ENCODE results near the gene GABPB1.
"Not testable (repeated sequence)": the region's sequence is repeated elsewhere in the genome, so short reads cannot be mapped to it uniquely, and the experiment has no call there.

GABPB1 gene
- 23.0 to 38.0 (median 31.4) reads per million in 18 experiments for total RNA-seq

GRCh38 chr15:50354838-50355618, at the start of gene GABPB1:
GABPB1 (minus strand) TSS chr15:50355198; CDS start chr15:50309798, 45,400 bp downstream.
- peak; percentile 86 to 92 for DNase-seq

GRCh38 chr15:50391561-50391960, 36.6 kb upstream of the GABPB1 start:
- not testable (repeated sequence) for DNase-seq

GRCh38 chr15:50390554-50391264, 35.7 kb upstream of the GABPB1 start:
- peak; percentile 59 to 77 for DNase-seq

- not testable (repeated sequence) for DNase-seq
Observed at GRCh38 chr15:50382408-50382807, 27.4 kb upstream of the GABPB1 start.

- no peak for DNase-seq
Observed at GRCh38 chr15:50381438-50381837, 26.4 kb upstream of the GABPB1 start.

GRCh38 chr15:50380089-50380488, 25.1 kb upstream of the GABPB1 start:
- no peak for DNase-seq

- DNase-seq = not testable (repeated sequence)
Observed at GRCh38 chr15:50379413-50379812, 24.4 kb upstream of the GABPB1 start.

GRCh38 chr15:50378776-50379175, 23.8 kb upstream of the GABPB1 start:
- no peak for DNase-seq

GRCh38 chr15:50377867-50378751, 23.1 kb upstream of the GABPB1 start:
- DNase-seq = peak; percentile 56 to 61

- not testable (repeated sequence) for DNase-seq
Observed at GRCh38 chr15:50369564-50369963, 14.6 kb upstream of the GABPB1 start.

- no peak for DNase-seq
Observed at GRCh38 chr15:50365971-50366370, 11.0 kb upstream of the GABPB1 start.

GRCh38 chr15:50365570-50365969, 10.6 kb upstream of the GABPB1 start:
- no peak for DNase-seq

GRCh38 chr15:50363612-50364011, 8.6 kb upstream of the GABPB1 start:
- DNase-seq = no peak

GRCh38 chr15:50361756-50362155, 6.8 kb upstream of the GABPB1 start:
- no peak for DNase-seq

GRCh38 chr15:50358845-50359244, 3.8 kb upstream of the GABPB1 start:
- DNase-seq = peak; percentile 41 to 50

GRCh38 chr15:50355980-50356379, 982 bp upstream of the GABPB1 start:
- no peak for DNase-seq

GRCh38 chr15:50355619-50355905, 564 bp upstream of the GABPB1 start:
- DNase-seq = no peak

- DNase-seq = peak; percentile 60 to 80
Observed at GRCh38 chr15:50353975-50354837, 792 bp downstream of the GABPB1 start.

GRCh38 chr15:50353251-50353974, 1.6 kb downstream of the GABPB1 start:
- peak; percentile 49 to 88 for DNase-seq

GRCh38 chr15:50350621-50351020, 4.4 kb downstream of the GABPB1 start:
- peak; percentile 30 to 49 for DNase-seq

- DNase-seq = no peak
Observed at GRCh38 chr15:50345298-50345697, 9.7 kb downstream of the GABPB1 start.
